IPS-15b (cell line): ENCODE results near the gene CHRNA3.
"Not testable (repeated sequence)": the region's sequence is repeated elsewhere in the genome, so short reads cannot be mapped to it uniquely, and the experiment has no call there.

Experiments used
- H3K27me3 ChIP-seq: one replicate; pipeline ENCODE4 v1.6.1; 2013; ENCODE audit warnings: low read length; ENCODE audit not compliant: control insufficient read depth, insufficient read depth
- H3K36me3 ChIP-seq: one replicate; pipeline ENCODE4 v1.6.1; 2013; ENCODE audit warnings: low read length; ENCODE audit not compliant: control insufficient read depth, insufficient read depth
- H3K4me1 ChIP-seq: one replicate; pipeline ENCODE4 v1.6.1; 2013; ENCODE audit warnings: mild to moderate bottlenecking, low read length; ENCODE audit not compliant: control insufficient read depth, insufficient read depth
- H3K4me3 ChIP-seq: one replicate; pipeline ENCODE4 v1.5.1; 2013; ENCODE audit warnings: low read depth, low read length
- H3K9ac ChIP-seq: one replicate; pipeline ENCODE4 v1.6.1; 2013; ENCODE audit warnings: low read depth, mild to moderate bottlenecking, low read length
- H3K9me3 ChIP-seq: one replicate; pipeline ENCODE4 v1.6.1; 2013; ENCODE audit warnings: mild to moderate bottlenecking, low read length; ENCODE audit not compliant: control insufficient read depth, insufficient read depth

Gene CHRNA3

DNA sequence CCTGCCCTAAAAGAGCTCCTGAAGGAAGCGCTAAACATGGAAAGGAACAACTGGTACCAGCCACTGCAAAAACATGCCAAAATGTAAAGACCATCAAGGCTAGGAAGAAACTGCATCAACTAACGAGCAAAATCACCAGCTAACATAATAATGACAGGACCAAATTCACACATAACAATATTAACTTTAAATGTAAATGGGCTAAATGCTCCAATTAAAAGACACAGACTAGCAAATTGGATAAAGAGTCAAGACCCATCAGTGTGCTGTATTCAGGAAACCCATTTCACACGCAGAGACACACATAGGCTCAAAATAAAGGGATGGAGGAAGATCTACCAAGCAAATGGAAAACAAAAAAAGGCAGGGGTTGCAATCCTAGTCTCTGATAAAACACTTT is 11.2 kb downstream of the CHRNA3 start:
- not testable (repeated sequence) for H3K4me3 ChIP-seq, H3K36me3 ChIP-seq, H3K9me3 ChIP-seq, H3K27me3 ChIP-seq, H3K4me1 ChIP-seq, H3K9ac ChIP-seq

DNA sequence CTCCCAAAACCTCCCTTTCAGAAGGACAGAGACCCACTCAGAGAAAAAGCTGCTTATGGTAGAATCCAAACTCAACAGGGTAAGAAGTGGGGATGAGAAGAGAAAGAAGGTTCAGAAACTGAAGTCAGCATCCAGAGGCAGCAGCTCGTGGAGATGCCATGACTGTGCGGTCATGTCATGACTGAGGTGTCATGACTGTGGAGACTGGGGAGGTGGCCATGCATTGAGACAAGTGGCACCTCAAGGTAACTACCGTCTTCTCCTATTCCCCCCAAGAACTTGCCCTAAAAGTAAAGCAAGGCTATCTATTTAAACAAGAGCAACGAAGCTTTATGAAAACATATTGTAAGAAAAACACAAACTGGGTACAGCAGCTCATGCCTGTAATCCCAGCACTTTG is 15.1 kb downstream of the CHRNA3 start:
- no peaks in the 10 kb centered on the region for H3K36me3 ChIP-seq
- H3K9ac ChIP-seq, result no peak overlapping the region
- no peaks in the 10 kb centered on the region for H3K27me3 ChIP-seq
- H3K9me3 ChIP-seq, result no peaks in the 10 kb centered on the region
- no peak overlapping the region for H3K4me3 ChIP-seq
- no peaks in the 10 kb centered on the region for H3K4me1 ChIP-seq

DNA sequence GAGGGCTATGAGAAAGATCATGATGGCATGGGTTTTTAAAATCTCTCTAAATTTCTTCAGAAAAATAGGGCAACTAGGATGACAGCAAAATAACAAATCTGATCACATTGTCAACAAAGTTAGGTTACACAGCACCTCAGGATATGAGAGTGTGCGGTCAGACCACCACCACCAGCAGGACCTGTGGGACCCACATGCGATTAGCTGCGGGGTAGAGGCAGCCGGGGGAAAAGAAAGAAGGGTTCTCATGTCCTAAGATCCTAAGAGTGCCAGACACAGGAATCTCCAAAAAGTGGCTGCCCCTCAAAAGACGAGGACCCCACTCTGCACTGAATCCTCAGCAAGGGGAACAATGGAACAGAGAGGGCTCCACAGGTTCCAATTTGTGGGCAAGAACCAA is 15.6 kb downstream of the CHRNA3 start:
- H3K9me3 ChIP-seq, result no peaks in the 10 kb centered on the region
- H3K36me3 ChIP-seq, result no peaks in the 10 kb centered on the region
- H3K4me1 ChIP-seq, result no peaks in the 10 kb centered on the region
- H3K4me3 ChIP-seq, result no peak overlapping the region
- no peaks in the 10 kb centered on the region for H3K27me3 ChIP-seq
- H3K9ac ChIP-seq, result no peak overlapping the region

DNA sequence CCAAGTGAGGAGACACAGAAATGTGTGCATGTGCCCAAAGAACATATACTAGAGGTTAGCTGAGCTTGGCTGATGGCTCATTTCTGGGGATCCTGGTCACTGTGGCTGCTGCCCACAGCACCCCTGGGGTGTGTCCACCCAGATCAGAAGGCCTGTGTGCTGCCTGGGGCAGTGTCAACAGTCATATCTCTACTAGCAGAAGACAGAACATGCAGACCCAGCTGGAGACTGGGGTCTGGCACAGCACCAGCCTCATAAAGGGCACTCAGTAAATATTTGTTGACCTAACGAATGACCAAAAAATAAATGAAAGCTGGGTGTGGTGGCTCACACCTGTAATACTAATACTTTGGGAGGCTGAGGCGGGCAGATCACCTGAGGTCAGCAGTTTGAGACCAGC is 16.4 kb downstream of the CHRNA3 start:
- Histone ChIP-seq H3K4me1 (no peaks in the 10 kb centered on the region), H3K4me3 (no peak overlapping the region), H3K9me3 (no peaks in the 10 kb centered on the region), H3K9ac (no peak overlapping the region), H3K27me3 (no peaks in the 10 kb centered on the region), H3K36me3 (no peaks in the 10 kb centered on the region)

DNA sequence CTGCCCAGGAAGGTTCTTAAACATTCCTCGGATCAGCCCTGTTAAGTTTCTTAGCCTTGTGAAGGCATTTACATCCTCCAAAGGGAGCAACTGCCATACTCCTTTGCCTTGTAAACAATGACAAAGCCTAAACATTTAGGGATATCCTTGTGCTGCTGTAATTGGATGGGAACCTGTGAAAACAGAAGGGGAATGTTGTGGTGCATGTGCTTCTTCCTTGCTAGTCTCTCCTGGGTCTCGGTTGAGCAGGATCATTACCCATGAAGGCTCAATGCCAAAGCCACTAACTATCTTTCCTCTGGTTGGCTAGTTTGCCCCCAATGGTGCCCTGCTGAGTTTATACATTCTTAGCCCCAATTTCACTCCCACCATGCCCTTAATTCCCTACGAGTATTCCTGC is 17.3 kb downstream of the CHRNA3 start:
- Histone ChIP-seq H3K9me3 (no peaks in the 10 kb centered on the region), H3K27me3 (no peaks in the 10 kb centered on the region), H3K4me1 (no peaks in the 10 kb centered on the region), H3K9ac (no peak overlapping the region), H3K36me3 (no peaks in the 10 kb centered on the region), H3K4me3 (no peak overlapping the region)

DNA sequence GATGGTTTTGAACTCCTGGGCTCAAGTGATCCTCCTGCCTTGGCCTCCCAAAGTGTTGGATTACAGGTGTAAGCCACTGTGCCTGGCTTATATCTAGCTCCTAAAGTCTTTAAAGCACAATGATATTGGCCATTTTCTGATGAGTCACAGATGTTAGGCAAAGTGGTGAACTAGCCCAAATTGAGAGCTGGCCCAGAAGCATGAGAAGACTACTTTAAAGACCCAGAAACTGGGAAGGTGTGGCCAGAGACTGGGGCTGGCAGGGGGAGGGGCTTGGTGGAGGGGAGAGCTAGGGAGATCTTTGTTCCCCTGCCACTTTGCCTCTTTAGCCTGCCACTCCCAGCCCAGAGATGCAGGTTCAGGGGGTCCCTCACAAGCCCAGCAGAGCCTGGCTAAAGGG is 21.6 kb downstream of the CHRNA3 start:
- Histone ChIP-seq H3K9ac (no peak overlapping the region), H3K27me3 (no peaks in the 10 kb centered on the region), H3K4me3 (no peak overlapping the region), H3K9me3 (no peaks in the 10 kb centered on the region), H3K4me1 (no peaks in the 10 kb centered on the region), H3K36me3 (no peaks in the 10 kb centered on the region)

DNA sequence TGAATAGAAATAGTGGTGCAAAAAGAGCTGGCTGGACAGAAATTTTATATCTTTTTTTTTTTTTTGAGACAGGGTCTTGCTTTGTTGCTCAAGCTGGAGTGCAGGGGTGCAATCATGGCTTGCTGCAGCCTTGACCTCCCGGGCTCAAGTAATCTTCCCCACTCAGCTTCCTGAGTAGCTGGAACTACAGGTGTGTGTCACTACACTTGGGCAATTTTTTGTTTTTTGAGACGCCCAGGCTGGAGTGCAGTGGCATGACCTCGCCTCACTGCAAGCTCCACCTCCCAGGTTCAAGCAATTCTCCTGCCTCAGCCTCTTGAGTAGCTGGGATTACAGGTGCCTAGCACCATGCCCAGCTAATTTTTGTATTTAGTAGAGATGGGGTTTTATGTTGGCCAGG is 22.4 kb downstream of the CHRNA3 start:
- Histone ChIP-seq H3K9ac (no peak overlapping the region), H3K4me1 (no peaks in the 10 kb centered on the region), H3K4me3 (no peak overlapping the region), H3K36me3 (no peaks in the 10 kb centered on the region), H3K9me3 (no peaks in the 10 kb centered on the region), H3K27me3 (no peaks in the 10 kb centered on the region)

DNA sequence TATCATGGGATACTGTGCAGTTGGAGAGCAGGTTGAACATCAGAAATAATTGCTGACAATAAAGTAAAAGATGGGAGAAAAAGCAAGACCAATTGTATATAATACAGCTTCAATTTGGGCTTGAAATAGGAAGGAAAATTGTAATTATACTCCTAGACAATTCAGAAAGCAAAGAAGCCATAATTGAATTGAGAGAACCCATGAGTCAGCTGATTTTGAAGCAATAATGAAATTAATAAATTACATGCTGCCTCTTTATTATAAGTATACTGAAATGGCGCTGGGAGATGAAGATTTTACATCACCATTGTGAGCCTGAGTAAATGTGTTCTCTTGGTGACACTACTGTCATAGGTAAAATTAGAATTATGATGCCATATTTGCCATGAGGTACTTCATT is 23.2 kb downstream of the CHRNA3 start:
- Histone ChIP-seq H3K36me3 (no peaks in the 10 kb centered on the region), H3K27me3 (no peaks in the 10 kb centered on the region), H3K4me1 (no peaks in the 10 kb centered on the region), H3K9ac (no peak overlapping the region), H3K9me3 (no peaks in the 10 kb centered on the region), H3K4me3 (no peak overlapping the region)

DNA sequence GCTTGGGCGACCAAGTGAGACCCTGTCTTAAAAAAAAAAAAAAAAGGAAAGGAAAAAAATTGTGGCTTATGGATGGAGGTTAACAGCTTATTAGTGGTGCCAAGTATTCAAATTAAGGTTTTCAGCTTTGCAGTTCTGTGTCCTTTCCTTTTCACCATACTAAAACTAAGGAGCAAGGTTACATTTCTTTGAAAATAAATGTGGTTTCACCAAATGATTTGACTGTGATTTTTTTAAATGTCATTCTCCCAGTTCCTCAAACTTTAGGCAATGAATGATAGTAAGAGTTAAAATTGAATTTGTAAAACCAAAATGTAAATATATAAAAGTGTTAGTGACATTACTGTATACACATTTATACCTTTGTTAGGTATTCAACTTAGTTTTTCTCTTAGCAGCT is 45.9 kb downstream of the CHRNA3 start:
- H3K9me3 ChIP-seq, result no peaks in the 10 kb centered on the region
- no peaks in the 10 kb centered on the region for H3K36me3 ChIP-seq
- no peak overlapping the region for H3K4me3 ChIP-seq
- H3K4me1 ChIP-seq, result peaks cover 2% of the 10 kb centered on the region
- no peaks in the 10 kb centered on the region for H3K27me3 ChIP-seq
- no peak overlapping the region for H3K9ac ChIP-seq

DNA sequence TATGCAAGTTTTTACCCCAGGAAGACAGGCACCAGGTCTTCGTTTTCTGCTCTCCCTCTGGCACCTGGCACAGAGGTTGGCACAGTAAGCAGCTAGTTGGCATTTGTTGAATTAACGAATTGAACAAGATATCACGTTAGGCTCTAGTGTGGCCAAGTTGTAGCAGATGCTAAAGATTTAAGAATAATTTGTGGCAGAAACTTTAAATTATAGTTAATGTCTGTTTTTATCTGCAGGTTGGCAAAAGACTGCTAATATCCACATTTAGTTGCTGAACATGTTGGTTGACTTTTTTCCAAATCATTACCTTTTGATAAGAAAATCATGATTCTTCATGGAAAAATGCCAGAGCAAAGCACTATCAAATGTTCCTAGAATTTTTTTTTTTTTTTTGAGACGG is 47.4 kb downstream of the CHRNA3 start:
- Histone ChIP-seq H3K9ac (no peak overlapping the region), H3K4me1 (peaks cover 2% of the 10 kb centered on the region), H3K36me3 (no peaks in the 10 kb centered on the region), H3K4me3 (no peak overlapping the region), H3K9me3 (no peaks in the 10 kb centered on the region), H3K27me3 (no peaks in the 10 kb centered on the region)

DNA sequence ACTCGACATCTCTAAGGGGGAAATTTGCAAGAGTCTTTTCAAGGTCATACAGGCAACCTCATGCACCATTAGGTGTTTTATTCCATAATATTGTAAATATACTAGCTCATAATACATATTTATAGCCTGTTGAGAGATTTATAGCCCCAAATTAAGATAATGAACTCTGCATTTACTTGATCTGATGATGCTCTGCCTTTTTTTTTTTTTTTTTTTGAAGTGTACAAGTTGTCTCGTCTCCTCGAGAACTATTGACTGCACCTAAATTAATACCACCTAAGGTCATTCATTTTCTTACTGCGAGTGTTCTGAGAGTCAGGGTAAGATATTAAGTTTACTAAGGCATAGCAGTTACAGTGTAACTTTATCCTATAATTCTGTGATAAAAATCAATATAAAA is 49.4 kb downstream of the CHRNA3 start:
- Histone ChIP-seq H3K4me3 (no peak overlapping the region), H3K36me3 (no peaks in the 10 kb centered on the region), H3K27me3 (peaks cover 3% of the 10 kb centered on the region), H3K4me1 (no peaks in the 10 kb centered on the region), H3K9ac (no peak overlapping the region), H3K9me3 (no peaks in the 10 kb centered on the region)

DNA sequence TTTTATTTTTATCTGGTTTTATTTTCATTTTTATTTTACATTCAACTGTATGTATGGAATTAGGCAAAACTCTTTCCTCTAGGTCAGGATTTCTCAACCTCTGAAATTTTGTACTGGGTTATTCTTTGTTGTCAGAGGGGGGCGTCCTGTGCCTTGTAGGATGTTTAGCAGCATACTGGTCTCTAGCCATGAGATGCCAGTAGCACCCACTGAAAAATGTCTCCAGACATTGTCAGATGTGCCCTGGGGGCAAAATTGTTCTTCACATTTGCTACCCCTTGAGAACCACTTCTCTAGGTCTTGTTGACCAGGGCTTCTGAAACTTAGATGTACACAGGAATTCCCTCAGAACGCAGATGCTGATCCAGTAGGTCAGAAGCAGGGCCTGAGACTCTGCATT is 50.1 kb downstream of the CHRNA3 start:
- Histone ChIP-seq H3K4me1 (no peaks in the 10 kb centered on the region), H3K9me3 (no peaks in the 10 kb centered on the region), H3K4me3 (no peak overlapping the region), H3K27me3 (peaks cover 3% of the 10 kb centered on the region), H3K36me3 (peaks cover 3% of the 10 kb centered on the region), H3K9ac (no peak overlapping the region)

DNA sequence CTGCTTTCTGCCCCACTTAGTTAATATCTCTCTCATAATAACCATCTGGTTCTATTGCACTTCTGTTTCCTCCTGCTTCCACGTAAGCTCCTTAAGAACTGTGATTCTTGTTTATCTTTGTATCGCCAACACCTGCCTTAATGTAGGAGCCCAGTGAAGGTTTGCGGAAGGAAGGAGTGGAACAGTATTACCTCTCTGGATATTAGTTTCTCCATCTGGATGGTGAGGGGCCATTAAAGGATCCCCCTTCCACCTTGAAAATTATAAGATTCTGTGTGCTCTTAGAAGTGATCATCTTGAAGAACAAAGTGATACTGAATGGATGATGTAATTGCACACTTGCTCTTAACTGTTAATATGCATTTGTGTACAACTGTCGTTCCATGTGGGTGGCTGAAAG is 53.3 kb downstream of the CHRNA3 start:
- Histone ChIP-seq H3K36me3 (peaks cover 4% of the 10 kb centered on the region), H3K9ac (no peak overlapping the region), H3K9me3 (no peaks in the 10 kb centered on the region), H3K27me3 (peaks cover 3% of the 10 kb centered on the region), H3K4me3 (no peak overlapping the region), H3K4me1 (peaks cover 6% of the 10 kb centered on the region)
